CD4-positive, alpha-beta T cell (primary cell): ENCODE results near the gene FOXJ3. TPM values are rescaled to one million over a fixed set of nuclear protein-coding genes. Genes with fewer than 3 reads are reported as not detected.

Experiments used
- ATAC-seq: fragments of 200-7000 bp; cut with Tn5 transposase; one replicate; pipeline ENCODE4 v1.10.0; 2022; ENCODE audit warnings: mild to moderate bottlenecking; ENCODE audit not compliant: poor library complexity
- CTCF ChIA-PET: fragments of 350-600 bp; sonication (Branson Sonifier 250); formaldehyde crosslinking; loops from one replicate; lab custom pipeline; 2021; ENCODE audit warnings: antibody characterized with exemption, inconsistent platforms; lab: Charles Lee
- POLR2A ChIA-PET: fragments of 350-600 bp; sonication (Branson Sonifier 250); formaldehyde crosslinking; loops from one replicate; lab custom pipeline; 2021; ENCODE audit warnings: antibody characterized with exemption, inconsistent platforms; lab: Charles Lee
- DNase-seq, 14 experiments: peaks; one replicate each; pipeline ENCODE4 v3.0.0-alpha.2; 2013 to 2020; ENCODE audit warnings: mixed read lengths in 2 of 14
- H3K27ac ChIP-seq, 2 donors: one replicate each; pipeline versions ENCODE4 v1.5.1 to v1.7.0; 2013; ENCODE audit warnings: low read length in 2 of 2, low read depth in 1 of 2, mild to moderate bottlenecking in 1 of 2
- H3K27me3 ChIP-seq, 2 experiments: 1 replicate in 1 of 2; 2 replicates in 1 of 2; pipeline versions ENCODE4 v1.6.1 to v1.7.0; 2013; ENCODE audit warnings: low read length in 2 of 2, control low read depth in 1 of 2, mild to moderate bottlenecking in 1 of 2, moderate library complexity in 1 of 2; ENCODE audit not compliant: insufficient read depth in 2 of 2, control insufficient read depth in 1 of 2
- H3K36me3 ChIP-seq: one replicate; pipeline ENCODE4 v1.6.1; 2013; ENCODE audit warnings: low read length, control low read depth; ENCODE audit not compliant: insufficient read depth
- H3K4me1 ChIP-seq: one replicate; pipeline ENCODE4 v1.6.1; 2013; ENCODE audit warnings: low read length, control low read depth; ENCODE audit not compliant: insufficient read depth
- H3K4me3 ChIP-seq: one replicate; pipeline ENCODE4 v1.5.1; 2013; ENCODE audit warnings: mild to moderate bottlenecking, low read length, moderate library complexity
- H3K9me3 ChIP-seq, 2 experiments: 1 replicate in 1 of 2; 2 replicates in 1 of 2; pipeline versions ENCODE4 v1.6.1 to v1.7.0; 2013; ENCODE audit warnings: low read length in 2 of 2, mild to moderate bottlenecking in 2 of 2, control low read depth in 1 of 2, moderate library complexity in 1 of 2; ENCODE audit not compliant: control insufficient read depth in 1 of 2, insufficient read depth in 1 of 2
- H3K27ac Mint-ChIP-seq: one replicate; pipeline ENCODE4 v1.8.0; 2020; ENCODE audit warnings: mixed read lengths
- H3K27me3 Mint-ChIP-seq: one replicate; pipeline ENCODE4 v1.8.0; 2021; ENCODE audit warnings: mixed read lengths
- H3K36me3 Mint-ChIP-seq: one replicate; pipeline ENCODE4 v1.8.0; 2021; ENCODE audit warnings: low read depth, mixed read lengths
- H3K4me1 Mint-ChIP-seq: one replicate; pipeline ENCODE4 v1.8.0; 2021; ENCODE audit warnings: low read depth, mixed read lengths
- H3K4me3 Mint-ChIP-seq: one replicate; pipeline ENCODE4 v1.8.0; 2020; ENCODE audit warnings: mild to moderate bottlenecking, mixed read lengths
- H3K9me3 Mint-ChIP-seq: one replicate; pipeline ENCODE4 v1.8.0; 2020; ENCODE audit warnings: mixed read lengths
- CTCF ChIP-seq: fragments of 200-600 bp; IDR thresholded peaks from one replicate; pipeline ENCODE4 v1.8.0; 2022; ENCODE audit warnings: antibody characterized with exemption, mild to moderate bottlenecking
- intact Hi-C, 2 experiments: fragments of 100-400 bp; cut with DNase I in 1 of 2; cut with micrococcal nuclease in 1 of 2; formaldehyde crosslinking; loops; one replicate each; pipeline versions ENCODE4 v1.15.1 to v1.9.0; 2023 to 2025; cut with DNase I, micrococcal nuclease
- total RNA-seq, 174 experiments: library from RNA in 2 of 174; stranded (reverse) in 2 of 174; gene quantifications; one replicate each; pipeline ENCODE4 v1.2.3 and lab custom pipeline; 2021 to 2026

The FOXJ3 gene
- total RNA-seq, 2 experiments from 2014 or later = 73.1 to 74.9 TPM

GRCh38 chr1:42139444-42139843 lies 195.6 kb downstream of the FOXJ3 start:
- DNase-seq (no peak), ATAC-seq (no peak)
- POLR2A ChIA-PET = no interaction called here
- CTCF ChIA-PET = no interaction called here
- Histone ChIP-seq H3K4me1 (peaks cover 6% of the 10 kb centered on the region), H3K9me3 (no peaks in the 10 kb centered on the region), H3K27me3 (peaks cover 0 to 2% of the 10 kb centered on the region in 2 experiments), H3K27ac (no peak overlapping the region), H3K36me3 (no peaks in the 10 kb centered on the region), H3K4me3 (no peak overlapping the region)
- Mint-ChIP-seq H3K36me3 (no peaks in the 10 kb centered on the region), H3K4me1 (no peaks in the 10 kb centered on the region), H3K4me3 (no peak overlapping the region), H3K27ac (no peak overlapping the region), H3K27me3 (peaks cover 5% of the 10 kb centered on the region), H3K9me3 (no peaks in the 10 kb centered on the region)
- intact Hi-C loops = no loop called here
- TF ChIP-seq CTCF = no peak

GRCh38 chr1:42138586-42138985 lies 196.4 kb downstream of the FOXJ3 start:
- peaks cover 5% of the 10 kb centered on the region for H3K27me3 Mint-ChIP-seq
- POLR2A ChIA-PET = no interaction called here
- Histone ChIP-seq H3K36me3 (no peaks in the 10 kb centered on the region), H3K4me1 (peaks cover 6% of the 10 kb centered on the region), H3K9me3 (no peaks in the 10 kb centered on the region), H3K4me3 (no peak overlapping the region), H3K27me3 (peaks cover 0 to 2% of the 10 kb centered on the region in 2 experiments), H3K27ac (no peak overlapping the region)
- no peak overlapping the region for H3K27ac Mint-ChIP-seq
- H3K4me3 Mint-ChIP-seq = no peak overlapping the region
- TF ChIP-seq CTCF = no peak
- H3K36me3 Mint-ChIP-seq = no peaks in the 10 kb centered on the region
- ATAC-seq = no peak
- no peak for DNase-seq
- no peaks in the 10 kb centered on the region for H3K9me3 Mint-ChIP-seq
- intact Hi-C loops = no loop called here
- no peaks in the 10 kb centered on the region for H3K4me1 Mint-ChIP-seq
- CTCF ChIA-PET = no interaction called here

GRCh38 chr1:42137766-42138165 lies 197.3 kb downstream of the FOXJ3 start:
- no peak for DNase-seq
- Histone ChIP-seq H3K9me3 (no peaks in the 10 kb centered on the region), H3K4me1 (no peaks in the 10 kb centered on the region), H3K36me3 (no peaks in the 10 kb centered on the region), H3K27ac (no peak overlapping the region), H3K27me3 (peaks cover 0 to 2% of the 10 kb centered on the region in 2 experiments), H3K4me3 (no peak overlapping the region)
- Mint-ChIP-seq H3K27ac (no peak overlapping the region), H3K36me3 (no peaks in the 10 kb centered on the region), H3K9me3 (no peaks in the 10 kb centered on the region), H3K27me3 (peaks cover 5% of the 10 kb centered on the region), H3K4me1 (no peaks in the 10 kb centered on the region), H3K4me3 (no peak overlapping the region)
- TF ChIP-seq CTCF = no peak
- ATAC-seq = no peak
- intact Hi-C loops = no loop called here
- ChIA-PET CTCF (no interaction called here), POLR2A (no interaction called here)
